Measurements from ENCODE around the gene TLR10.
"Not testable (repeated sequence)": the region's sequence is repeated elsewhere in the genome, so short reads cannot be mapped to it uniquely, and the experiment has no call there.

TLR10 gene

GRCh38 chr4:38800961-38801450 is 18.2 kb upstream of the TLR10 start:
- DNase-seq (ENCODE audit: low read depth in 2 of 2), result no peak

DNA sequence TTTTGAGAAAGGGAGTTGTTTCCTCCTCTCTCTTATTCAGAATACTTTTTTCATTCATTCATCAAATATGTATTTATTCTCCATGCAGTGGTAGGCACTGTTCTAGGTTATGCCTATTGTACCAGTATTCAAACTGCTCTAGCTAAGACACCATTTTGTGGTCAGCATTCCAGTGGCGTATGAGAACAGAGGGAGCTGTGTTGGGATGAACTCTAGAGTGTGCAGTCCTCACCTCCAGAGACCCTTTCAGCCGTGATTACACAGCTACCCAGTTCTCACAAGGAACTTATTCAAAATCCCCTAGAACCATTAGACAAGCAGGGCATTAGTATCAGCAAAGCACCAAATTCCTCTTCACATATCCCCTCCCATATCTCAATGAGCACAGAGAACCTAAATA is 17.6 kb upstream of the TLR10 start:
- no peak for DNase-seq (ENCODE audit: low read depth in 2 of 2)

DNA sequence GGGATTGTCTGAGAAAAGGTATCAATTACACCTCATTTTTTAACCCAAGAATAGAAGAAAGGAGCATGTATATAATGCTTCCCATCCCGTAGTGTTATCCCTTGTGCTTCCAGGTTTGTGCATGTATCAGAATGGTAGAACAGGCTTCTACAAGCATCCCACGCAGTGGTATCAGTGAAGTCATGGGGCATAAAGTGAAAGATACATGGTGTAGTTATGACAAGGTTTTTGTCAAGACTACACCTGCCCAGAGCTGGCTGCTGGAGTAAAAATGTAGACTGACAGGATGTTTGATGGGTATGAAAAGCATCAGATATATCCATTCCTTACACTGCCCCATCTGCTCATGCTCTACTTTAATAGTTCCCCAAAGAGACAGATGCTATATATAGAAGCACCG is 12.3 kb upstream of the TLR10 start:
- DNase-seq (ENCODE audit: low read depth in 2 of 2), result no peak

DNA sequence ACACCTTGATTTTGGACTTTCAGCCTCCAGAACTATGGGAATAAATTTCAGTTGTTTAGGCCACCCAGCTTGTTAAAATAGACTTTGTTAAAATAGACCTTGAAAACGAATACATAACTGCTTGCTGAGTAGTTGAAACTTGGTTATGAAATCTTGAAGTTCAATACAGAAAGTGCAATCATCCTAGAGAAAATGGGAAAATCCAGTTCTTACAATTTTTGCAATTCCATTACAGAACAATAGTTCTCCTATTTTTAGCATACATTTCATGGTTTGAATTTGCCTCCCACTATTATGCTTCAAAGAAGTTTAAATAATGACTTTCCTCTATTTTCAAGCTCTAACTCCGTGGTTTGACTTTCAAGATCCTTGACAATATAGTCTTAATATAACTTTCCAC is 11.3 kb upstream of the TLR10 start:
- no peak for DNase-seq (ENCODE audit: low read depth in 2 of 2)

- DNase-seq (ENCODE audit: low read depth in 2 of 2), result no peak
Observed at GRCh38 chr4:38791010-38791409, 8.2 kb upstream of the TLR10 start.

DNA sequence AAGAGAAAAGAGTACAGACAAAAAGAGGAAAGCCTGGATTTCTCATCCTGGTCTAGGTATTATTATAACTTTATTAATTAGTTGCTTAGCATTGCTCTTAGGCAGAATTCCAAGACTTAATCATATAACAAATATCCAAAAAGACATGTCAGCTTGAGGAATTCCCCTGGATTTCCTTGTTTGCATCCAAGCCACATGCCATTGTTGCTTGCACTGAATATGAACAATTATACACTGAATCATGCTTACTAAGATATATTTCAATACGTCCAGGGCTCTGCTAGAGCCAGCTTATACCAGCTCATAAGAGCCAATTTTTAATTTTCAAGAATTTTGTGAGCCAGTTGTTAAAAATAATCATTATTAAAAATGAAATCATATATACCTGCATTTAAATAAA is 5.5 kb upstream of the TLR10 start:
- no peak for DNase-seq (ENCODE audit: low read depth in 2 of 2)

DNA sequence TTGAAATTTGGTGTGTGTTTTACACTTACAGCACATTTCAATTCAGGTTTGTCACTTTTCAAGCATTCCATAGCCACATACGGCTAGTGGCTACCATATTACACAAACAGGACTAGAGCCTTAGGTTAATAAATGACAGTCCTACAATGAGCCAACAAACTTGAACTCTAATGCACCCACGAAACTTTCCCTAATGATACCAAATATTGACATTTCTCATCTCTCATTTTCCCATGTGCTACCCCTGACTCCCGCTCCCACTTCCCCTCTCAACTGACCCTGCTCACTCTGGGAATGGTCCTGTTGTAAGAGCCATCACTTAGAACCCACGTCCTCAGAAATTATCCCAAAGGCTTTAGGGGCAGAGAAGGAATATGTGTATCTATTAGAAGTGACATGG is 4.9 kb upstream of the TLR10 start:
- no peak for DNase-seq (ENCODE audit: low read depth in 2 of 2)

DNA sequence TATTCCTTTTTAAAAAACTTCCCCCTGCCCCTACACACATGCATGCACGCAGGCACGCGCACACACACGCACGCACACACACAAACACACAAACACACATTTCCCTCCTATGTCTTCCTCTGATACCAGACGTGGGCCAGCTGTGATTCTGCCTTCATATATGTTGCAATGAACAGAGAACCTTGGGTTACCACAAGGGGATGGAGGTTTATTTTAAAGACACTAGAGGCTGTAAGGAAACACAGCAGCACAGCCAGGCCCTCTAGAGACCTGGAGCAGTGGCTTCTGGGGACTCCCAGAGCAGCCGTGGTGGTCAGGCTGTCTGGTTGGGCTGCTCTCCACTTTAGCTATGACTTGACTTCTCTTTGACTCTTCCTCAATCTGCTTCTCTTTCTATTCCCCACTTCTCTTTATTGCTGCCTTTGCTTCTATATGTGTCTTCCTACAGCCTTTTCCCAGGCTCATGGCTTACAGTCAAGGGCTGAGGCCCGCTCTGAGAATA is 3.2 kb upstream of the TLR10 start:
- DNase-seq (ENCODE audit: low read depth in 2 of 2), result no peak

- DNase-seq (ENCODE audit: low read depth in 2 of 2), result no peak
Observed at GRCh38 chr4:38785041-38785790, 2.4 kb upstream of the TLR10 start.

- no peak for DNase-seq (ENCODE audit: low read depth in 2 of 2)
Observed at GRCh38 chr4:38784141-38784540, 1.4 kb upstream of the TLR10 start.

- no peak for DNase-seq (ENCODE audit: low read depth in 2 of 2)
Observed at GRCh38 chr4:38783109-38783460, 295 bp upstream of the TLR10 start.

DNA sequence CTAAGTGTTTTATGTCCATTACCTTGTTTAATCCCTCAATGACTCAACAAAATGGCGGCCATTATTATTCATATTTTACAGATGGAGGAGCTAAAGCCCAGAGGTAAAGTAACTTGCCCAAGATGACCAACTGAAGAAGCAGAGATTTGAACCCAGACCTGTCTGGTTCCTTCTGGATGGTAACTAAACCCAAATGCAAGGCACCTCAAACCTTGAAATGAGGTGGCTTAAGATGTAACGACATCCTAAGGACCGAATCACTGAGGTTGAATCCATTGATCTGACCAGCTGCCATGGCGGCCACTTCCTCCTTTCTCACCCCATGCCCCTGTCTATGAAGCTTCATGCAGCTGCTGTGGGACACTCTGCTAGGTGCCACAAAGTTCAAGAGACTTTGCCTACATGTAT is 932 bp downstream of the TLR10 start:
- no peak for DNase-seq (ENCODE audit: low read depth in 2 of 2)

- no peak for DNase-seq (ENCODE audit: low read depth in 2 of 2)
Observed at GRCh38 chr4:38780833-38781484, 1.8 kb downstream of the TLR10 start.

- DNase-seq (ENCODE audit: low read depth in 2 of 2), result no peak
Observed at GRCh38 chr4:38779790-38780189, 3.0 kb downstream of the TLR10 start.

DNA sequence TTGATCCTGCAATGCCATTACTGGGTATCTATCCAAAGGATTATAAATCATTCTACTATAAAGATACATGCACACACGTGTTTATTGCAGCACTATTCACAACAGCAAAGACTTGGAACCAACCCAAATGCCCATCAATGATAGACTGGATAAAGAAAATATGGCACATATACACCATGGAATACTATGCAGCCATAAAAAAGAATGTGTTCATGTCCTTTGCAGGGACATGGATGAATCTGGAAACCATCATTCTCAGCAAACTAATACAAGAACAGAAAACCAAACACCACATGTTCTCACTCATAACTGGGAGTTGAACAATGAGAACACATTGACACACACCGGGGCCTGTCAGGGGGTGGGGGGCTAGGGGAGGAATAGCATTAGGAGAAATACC is 4.9 kb downstream of the TLR10 start:
- not testable (repeated sequence) for DNase-seq (ENCODE audit: low read depth in 2 of 2)

DNA sequence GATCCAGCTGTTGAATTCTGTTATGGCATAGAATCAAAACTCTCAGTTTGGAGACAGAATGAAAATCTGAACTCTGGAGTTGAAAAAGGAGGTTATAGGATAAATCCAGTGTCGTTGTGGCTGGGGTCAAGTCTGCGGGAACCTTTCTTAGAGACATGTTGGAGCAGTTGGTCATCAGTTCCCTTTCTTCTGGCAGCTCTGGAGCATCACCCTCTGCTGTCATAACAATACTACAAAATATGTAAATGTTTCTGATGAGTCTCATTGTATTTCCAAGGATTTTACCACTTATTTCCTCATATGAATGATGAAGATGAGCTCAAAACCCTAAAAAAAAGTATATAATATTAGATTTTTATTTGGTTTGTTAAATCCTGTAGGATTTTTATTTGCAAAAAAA is 7.5 kb downstream of the TLR10 start:
- DNase-seq (ENCODE audit: low read depth in 2 of 2), result no peak

- no peak for DNase-seq (ENCODE audit: low read depth in 2 of 2)
Observed at GRCh38 chr4:38774181-38774955, 8.4 kb downstream of the TLR10 start.

- not testable (repeated sequence) for DNase-seq (ENCODE audit: low read depth in 2 of 2)
Observed at GRCh38 chr4:38770281-38770680, 12.5 kb downstream of the TLR10 start.

GRCh38 chr4:38769857-38770256 is 12.9 kb downstream of the TLR10 start:
- DNase-seq (ENCODE audit: low read depth in 2 of 2), result no peak

DNA sequence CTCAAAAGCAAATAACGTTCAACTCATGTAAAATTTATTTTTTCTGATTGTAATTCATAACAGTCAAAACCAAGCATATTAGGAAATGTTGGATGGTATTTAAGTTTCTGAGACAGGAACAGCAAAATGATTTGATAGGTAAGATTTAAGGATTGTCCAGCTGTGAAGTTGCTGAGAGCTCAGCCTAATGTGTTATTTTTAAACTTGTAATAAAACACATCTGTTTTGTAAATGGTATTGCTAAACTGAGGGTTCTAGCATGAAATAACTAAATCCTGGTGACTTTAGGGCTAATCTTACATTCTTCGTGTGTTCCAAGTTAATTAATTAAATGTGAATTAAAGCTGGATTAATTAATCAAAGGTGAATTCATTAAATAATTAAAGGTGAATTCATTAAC is 13.3 kb downstream of the TLR10 start:
- DNase-seq (ENCODE audit: low read depth in 2 of 2), result no peak

DNA sequence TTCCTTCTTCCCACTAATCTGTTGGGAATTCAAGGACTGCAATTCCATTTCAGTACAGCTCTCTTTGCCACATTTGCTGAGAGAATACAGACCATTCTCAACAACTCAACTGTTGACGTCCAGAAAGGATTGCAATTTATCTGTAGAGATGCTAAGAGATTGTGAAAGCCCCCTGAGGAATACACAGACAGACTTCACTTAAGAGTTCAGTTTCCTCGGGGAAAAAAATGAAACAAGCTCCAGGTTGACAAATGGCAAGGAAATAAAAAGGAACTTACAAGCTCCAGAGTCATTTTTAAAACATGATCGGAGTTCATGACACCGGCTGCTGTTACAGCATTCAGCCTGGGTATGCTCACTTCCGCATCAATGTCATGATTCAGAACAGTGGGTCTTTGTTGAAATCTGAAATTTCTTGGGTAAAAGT is 13.8 kb downstream of the TLR10 start:
- no peak for DNase-seq (ENCODE audit: low read depth in 2 of 2)

DNA sequence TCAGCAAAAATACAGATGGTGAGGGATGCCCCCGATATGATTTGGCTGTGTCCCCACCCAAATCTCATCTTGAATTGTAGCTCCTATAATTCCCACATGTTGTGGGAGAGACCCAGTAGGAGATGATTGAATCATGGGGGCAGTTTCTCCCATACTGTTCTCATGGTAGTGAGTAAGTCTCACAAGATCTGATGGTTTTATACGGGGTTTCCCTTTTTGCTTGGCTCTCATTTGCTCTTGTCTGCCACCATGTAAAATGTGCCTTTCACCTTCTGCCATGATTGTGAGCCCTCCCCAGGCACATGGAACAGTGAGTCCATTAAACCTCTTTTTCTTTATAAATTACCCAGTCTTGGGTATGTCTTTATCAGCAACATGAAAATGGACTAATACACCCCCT is 15.8 kb downstream of the TLR10 start:
- DNase-seq (ENCODE audit: low read depth in 2 of 2), result not testable (repeated sequence)

DNA sequence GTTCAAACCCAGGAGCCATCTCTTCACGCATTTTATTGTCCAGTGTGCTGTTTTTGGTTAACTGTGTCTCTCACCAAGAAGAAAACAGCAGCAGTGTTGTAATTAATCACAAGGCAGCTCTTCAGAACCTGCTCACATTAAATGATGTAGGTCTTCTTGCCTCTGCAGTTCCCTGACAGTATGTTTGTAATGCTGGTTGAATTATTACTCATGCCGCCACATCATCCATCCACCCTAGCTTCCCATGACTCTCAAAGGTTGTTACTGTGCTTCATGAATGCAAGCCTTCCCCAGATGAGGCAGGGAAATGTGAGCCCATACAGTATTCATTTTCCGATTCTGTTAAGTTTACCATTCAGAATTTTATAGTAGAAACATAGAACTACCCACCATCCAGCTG is 17.4 kb downstream of the TLR10 start:
- DNase-seq (ENCODE audit: low read depth in 2 of 2), result no peak
